ENCODE results near the gene RAB15. TPM values are rescaled to one million over a fixed set of nuclear protein-coding genes. Genes with fewer than 3 reads are reported as not detected.
A peak's percentile ranks its signal among the peaks of the same experiment; 100 is the strongest.

The RAB15 gene
- total RNA-seq, 6 donors from 2014 or later: 16.8 to 39.8 (median 22.8) TPM

- TF ChIP-seq EP300 (IDR thresholded peaks at IDR 0.05) (no peak), POLR2A (IDR thresholded peaks at IDR 0.05) (no peak), POLR2AphosphoS5 (IDR thresholded peaks at IDR 0.05) (no peak), CTCF (IDR thresholded peaks at IDR 0.05) (no peak)
- Histone ChIP-seq H3K9me3 (no peaks in the 10 kb centered on the region), H3K27ac (no peak overlapping the region), H3K27me3 (no peaks in the 10 kb centered on the region), H3K4me1 (peaks cover 0 to 6% (median 3%) of the 10 kb centered on the region in 4 donors), H3K4me3 (no peak overlapping the region), H3K36me3 (no peaks in the 10 kb centered on the region)
- no peak for DNase-seq
- no peak for ATAC-seq (ENCODE audit: low FRiP score in 2 of 2)
Measured at GRCh38 chr14:64998455-64998931, 26.4 kb upstream of the RAB15 start.

- no peaks in the 10 kb centered on the region for H3K9me3 ChIP-seq
- H3K27ac ChIP-seq: no peak overlapping the region
- H3K36me3 ChIP-seq: no peaks in the 10 kb centered on the region
- no peak for TF ChIP-seq POLR2AphosphoS5 (IDR thresholded peaks at IDR 0.05)
- TF ChIP-seq POLR2A (IDR thresholded peaks at IDR 0.05): no peak
- TF ChIP-seq CTCF (IDR thresholded peaks at IDR 0.05): no peak
- no peak for TF ChIP-seq EP300 (IDR thresholded peaks at IDR 0.05)
- peaks cover 0 to 15% (median 11%) of the 10 kb centered on the region in 4 donors for H3K4me1 ChIP-seq
- no peaks in the 10 kb centered on the region for H3K27me3 ChIP-seq
- 90 to 92% methylated on average over 7 of the region's 7 CpGs for WGBS, 2 donors
- H3K4me3 ChIP-seq: no peak overlapping the region
- DNase-seq: no peak
- no peak for ATAC-seq (ENCODE audit: low FRiP score in 2 of 2)
Measured at GRCh38 chr14:64997108-64997794, 25.1 kb upstream of the RAB15 start.

GRCh38 chr14:64995291-64995690 lies 23.2 kb upstream of the RAB15 start:
- TF ChIP-seq CTCF (IDR thresholded peaks at IDR 0.05): no peak
- TF ChIP-seq EP300 (IDR thresholded peaks at IDR 0.05): no peak
- no peak for TF ChIP-seq POLR2AphosphoS5 (IDR thresholded peaks at IDR 0.05)
- TF ChIP-seq POLR2A (IDR thresholded peaks at IDR 0.05): no peak
- no peak overlapping the region for H3K4me3 ChIP-seq
- peaks cover 0 to 18% (median 13%) of the 10 kb centered on the region in 4 donors for H3K4me1 ChIP-seq
- no peak for ATAC-seq (ENCODE audit: low FRiP score in 2 of 2)
- no peak overlapping the region for H3K27ac ChIP-seq
- DNase-seq: no peak
- no peaks in the 10 kb centered on the region for H3K9me3 ChIP-seq
- WGBS, 2 donors: 93 to 97% methylated on average over 3 of the region's 3 CpGs
- H3K27me3 ChIP-seq: no peaks in the 10 kb centered on the region
- H3K36me3 ChIP-seq: no peaks in the 10 kb centered on the region

GRCh38 chr14:64994540-64994939 lies 22.4 kb upstream of the RAB15 start:
- Histone ChIP-seq H3K27ac (peak overlapping the region in 1 of 4 donors; percentile 68), H3K4me1 (peaks cover 0 to 22% (median 15%) of the 10 kb centered on the region in 4 donors), H3K27me3 (no peaks in the 10 kb centered on the region), H3K9me3 (no peaks in the 10 kb centered on the region), H3K4me3 (no peak overlapping the region), H3K36me3 (no peaks in the 10 kb centered on the region)
- ATAC-seq (ENCODE audit: low FRiP score in 2 of 2) (no peak), DNase-seq (no peak)
- no peak for TF ChIP-seq POLR2A (IDR thresholded peaks at IDR 0.05)
- 93 to 98% methylated on average over 2 of the region's 2 CpGs for WGBS, 2 donors

- Histone ChIP-seq H3K36me3 (no peaks in the 10 kb centered on the region), H3K4me1 (peaks cover 2 to 22% (median 15%) of the 10 kb centered on the region in 4 donors), H3K27me3 (no peaks in the 10 kb centered on the region), H3K4me3 (no peak overlapping the region), H3K9me3 (no peaks in the 10 kb centered on the region), H3K27ac (peak overlapping the region; percentile 36 to 73 (median 66))
- ATAC-seq (ENCODE audit: low FRiP score in 2 of 2) (no peak), DNase-seq (no peak)
- WGBS, 2 donors: 92 to 98% methylated on average over 3 of the region's 3 CpGs
- no peak for TF ChIP-seq POLR2A (IDR thresholded peaks at IDR 0.05)
- TF ChIP-seq POLR2AphosphoS5 (IDR thresholded peaks at IDR 0.05): no peak
- TF ChIP-seq EP300 (IDR thresholded peaks at IDR 0.05): no peak
Measured at GRCh38 chr14:64993266-64993930, 21.3 kb upstream of the RAB15 start.
